T-cell (primary cell): ENCODE measurements around the gene HECTD4. TPM values are rescaled to one million over a fixed set of nuclear protein-coding genes. Genes with fewer than 3 reads are reported as not detected.

Experiments
- ATAC-seq, 4 experiments: fragments of 200-7000 bp in 3 of 4; fragments of 150-1000 bp in 1 of 4; cut with Tn5 transposase; replicated peaks in 1 of 4; 1 replicate in 3 of 4; 2 replicates in 1 of 4; pipeline ENCODE4 v1.10.0; 2021; ENCODE audit warnings: moderate library complexity in 3 of 4, mild to moderate bottlenecking in 2 of 4, moderate number of reproducible peaks in 1 of 4
- CTCF ChIA-PET, 2 donors: fragments of 300-600 bp; sonication (Branson Sonifier 250); formaldehyde crosslinking; loops; one replicate each; lab custom pipeline; 2022; ENCODE audit warnings: antibody characterized with exemption in 2 of 2; lab: Charles Lee
- POLR2A ChIA-PET, 2 donors: fragments of 300-600 bp; sonication (Branson Sonifier 250); formaldehyde crosslinking; loops; one replicate each; lab custom pipeline; 2022; ENCODE audit warnings: antibody characterized with exemption in 2 of 2; lab: Charles Lee
- DNase-seq, 35 experiments: peaks; one replicate each; pipeline versions ENCODE4 v3.0.0 to v3.0.0-alpha.2; 2013 to 2023
- H3K27ac ChIP-seq: one replicate; pipeline ENCODE4 v1.5.1; 2013; ENCODE audit warnings: low read length
- H3K27me3 ChIP-seq, 2 experiments: replicated peaks in 1 of 2; 1 replicate in 1 of 2; 2 replicates in 1 of 2; pipeline versions ENCODE4 v1.6.1 to v1.7.0; 2013; ENCODE audit warnings: low read length in 1 of 2, mixed read lengths in 1 of 2; ENCODE audit not compliant: control insufficient read depth in 2 of 2, insufficient read depth in 2 of 2; ENCODE audit errors: extremely low read depth in 1 of 2
- H3K36me3 ChIP-seq, 2 donors: 1 replicate in 1 of 2; 2 replicates in 1 of 2; pipeline versions ENCODE4 v1.6.1 to v1.7.0; 2013; ENCODE audit warnings: low read length in 1 of 2; ENCODE audit not compliant: control insufficient read depth in 2 of 2, insufficient read depth in 1 of 2; ENCODE audit errors: extremely low read depth in 1 of 2
- H3K4me1 ChIP-seq, 2 experiments: 1 replicate in 1 of 2; 2 replicates in 1 of 2; pipeline versions ENCODE4 v1.6.1 to v1.7.0; 2013; ENCODE audit warnings: low read length in 2 of 2, mixed read lengths in 1 of 2; ENCODE audit not compliant: insufficient read depth in 2 of 2, control insufficient read depth in 1 of 2; ENCODE audit errors: extremely low read depth in 1 of 2
- H3K4me3 ChIP-seq, 2 donors: 1 replicate in 1 of 2; 2 replicates in 1 of 2; pipeline versions ENCODE4 v1.5.1 to v1.7.0; 2013; ENCODE audit warnings: mild to moderate bottlenecking in 2 of 2, low read length in 1 of 2, moderate library complexity in 1 of 2; ENCODE audit not compliant: control insufficient read depth in 1 of 2; ENCODE audit errors: extremely low read depth in 1 of 2
- H3K9me3 ChIP-seq: 2 replicates; pipeline ENCODE4 v1.7.0; 2013
- H3K27ac Mint-ChIP-seq, 2 donors: one replicate each; pipeline ENCODE4 v1.8.0; 2020 to 2021; ENCODE audit warnings: mild to moderate bottlenecking in 2 of 2, mixed read lengths in 2 of 2
- H3K27me3 Mint-ChIP-seq, 2 donors: one replicate each; pipeline ENCODE4 v1.8.0; 2021 to 2022; ENCODE audit warnings: mixed read lengths in 2 of 2
- H3K36me3 Mint-ChIP-seq: one replicate; pipeline ENCODE4 v1.8.0; 2021; ENCODE audit warnings: mixed read lengths
- H3K4me1 Mint-ChIP-seq, 3 donors: one replicate each; pipeline ENCODE4 v1.8.0; 2020 to 2022; ENCODE audit warnings: mixed read lengths in 3 of 3, mild to moderate bottlenecking in 1 of 3
- H3K4me3 Mint-ChIP-seq, 3 donors: one replicate each; pipeline ENCODE4 v1.8.0; 2020 to 2022; ENCODE audit warnings: mild to moderate bottlenecking in 3 of 3, mixed read lengths in 3 of 3, moderate library complexity in 3 of 3
- H3K9me3 Mint-ChIP-seq, 3 donors: one replicate each; pipeline ENCODE4 v1.8.0; 2020 to 2022; ENCODE audit warnings: mixed read lengths in 3 of 3
- WGBS: methylation state at CpG from one replicate; pipeline ENCODE4 v1.1.5; 2013; ENCODE audit warnings: missing lambda C conversion rate; ENCODE audit not compliant: insufficient coverage; 5-methylcytosine and 5-hydroxymethylcytosine counted together
- total RNA-seq, 35 experiments: library from RNA in 6 of 35; stranded (reverse) in 6 of 35; fragments of 120-200 nt in 1 of 35; gene quantifications; one replicate each; pipeline versions ENCODE4 v1.2.1 to v1.2.4 and lab custom pipeline; 2013 to 2026

Gene HECTD4
- total RNA-seq, 5 donors from 2014 or later (not counting 1 experiment from before 2014, with no cell fraction given) = 49.7 to 58.5 (median 53.7) TPM

GRCh38 chr12:112184056-112184887, 198.0 kb downstream of the HECTD4 start:
- Histone ChIP-seq H3K9me3 (no peaks in the 10 kb centered on the region), H3K4me1 (no peaks in the 10 kb centered on the region), H3K27me3 (no peaks in the 10 kb centered on the region), H3K36me3 (peaks cover 5 to 29% of the 10 kb centered on the region in 2 donors), H3K27ac (no peak overlapping the region), H3K4me3 (no peak overlapping the region)
- ATAC-seq (no peak), DNase-seq (no peak)
- H3K36me3 Mint-ChIP-seq = peaks cover 26% of the 10 kb centered on the region
- H3K9me3 Mint-ChIP-seq = no peaks in the 10 kb centered on the region
- no peaks in the 10 kb centered on the region for H3K27me3 Mint-ChIP-seq
- 98% methylated on average over 45 of the region's 46 CpGs for WGBS
- ChIA-PET POLR2A (interaction anchor here in 1 of 2 donors (0.6 kb wide), 1 partner anchor 18 kb away, joined by 5 read pairs; no protein-coding TSS in a partner anchor), CTCF (interaction anchor here in 1 of 2 donors (0.6 kb wide), 1 partner anchor 207 kb away, joined by 3 read pairs; no protein-coding TSS in a partner anchor)
- no peaks in the 10 kb centered on the region for H3K4me1 Mint-ChIP-seq
- H3K4me3 Mint-ChIP-seq = no peak overlapping the region
- H3K27ac Mint-ChIP-seq = no peak overlapping the region

GRCh38 chr12:112183141-112184021, 198.8 kb downstream of the HECTD4 start:
- CTCF ChIA-PET = no interaction called here
- Histone ChIP-seq H3K4me1 (no peaks in the 10 kb centered on the region), H3K36me3 (peaks cover 11 to 34% of the 10 kb centered on the region in 2 donors), H3K4me3 (no peak overlapping the region), H3K27me3 (no peaks in the 10 kb centered on the region), H3K27ac (no peak overlapping the region), H3K9me3 (no peaks in the 10 kb centered on the region)
- no peak overlapping the region for H3K27ac Mint-ChIP-seq
- no peak overlapping the region for H3K4me3 Mint-ChIP-seq
- H3K4me1 Mint-ChIP-seq = no peaks in the 10 kb centered on the region
- DNase-seq (no peak), ATAC-seq (no peak)
- no peaks in the 10 kb centered on the region for H3K9me3 Mint-ChIP-seq
- peaks cover 29% of the 10 kb centered on the region for H3K36me3 Mint-ChIP-seq
- POLR2A ChIA-PET = no interaction called here
- H3K27me3 Mint-ChIP-seq = no peaks in the 10 kb centered on the region
- 72% methylated on average over 6 of the region's 9 CpGs for WGBS

GRCh38 chr12:112182499-112182898, 199.7 kb downstream of the HECTD4 start:
- no peaks in the 10 kb centered on the region for H3K4me1 Mint-ChIP-seq
- no peak overlapping the region for H3K4me3 Mint-ChIP-seq
- CTCF ChIA-PET = interaction anchor here (0.5 to 0.6 kb wide), 2 partner anchors 1162 to 1506 kb away, joined by 3 read pairs; no protein-coding TSS in a partner anchor
- peaks cover 29% of the 10 kb centered on the region for H3K36me3 Mint-ChIP-seq
- no peak for ATAC-seq
- POLR2A ChIA-PET = no interaction called here
- Histone ChIP-seq H3K27me3 (no peaks in the 10 kb centered on the region), H3K4me3 (no peak overlapping the region), H3K27ac (no peak overlapping the region), H3K36me3 (peaks cover 11 to 37% of the 10 kb centered on the region in 2 donors), H3K4me1 (no peaks in the 10 kb centered on the region), H3K9me3 (no peaks in the 10 kb centered on the region)
- no peak overlapping the region for H3K27ac Mint-ChIP-seq
- H3K9me3 Mint-ChIP-seq = no peaks in the 10 kb centered on the region
- WGBS = 100% methylated on average over 1 of the region's 7 CpGs
- DNase-seq = no peak
- H3K27me3 Mint-ChIP-seq = no peaks in the 10 kb centered on the region

- Histone ChIP-seq H3K27me3 (no peaks in the 10 kb centered on the region), H3K36me3 (peaks cover 11 to 49% of the 10 kb centered on the region in 2 donors), H3K4me3 (no peak overlapping the region), H3K9me3 (no peaks in the 10 kb centered on the region), H3K4me1 (no peaks in the 10 kb centered on the region), H3K27ac (no peak overlapping the region)
- DNase-seq (no peak), ATAC-seq (no peak)
- Mint-ChIP-seq H3K27ac (no peak overlapping the region), H3K4me3 (no peak overlapping the region), H3K27me3 (no peaks in the 10 kb centered on the region), H3K36me3 (peaks cover 40% of the 10 kb centered on the region), H3K9me3 (no peaks in the 10 kb centered on the region), H3K4me1 (no peaks in the 10 kb centered on the region)
- POLR2A ChIA-PET = no interaction called here
- WGBS = no CpG with 5 or more reads among the region's 4 CpGs
- CTCF ChIA-PET = no interaction called here
Measured at GRCh38 chr12:112180422-112180821, 201.8 kb downstream of the HECTD4 start.

- ChIA-PET POLR2A (no interaction called here), CTCF (no interaction called here)
- 100% methylated on average over 1 of the region's 2 CpGs for WGBS
- no peaks in the 10 kb centered on the region for H3K4me1 Mint-ChIP-seq
- H3K36me3 ChIP-seq = peaks cover 8 to 53% of the 10 kb centered on the region in 2 donors
- no peak overlapping the region for H3K27ac ChIP-seq
- ATAC-seq (no peak), DNase-seq (no peak)
- no peaks in the 10 kb centered on the region for H3K27me3 Mint-ChIP-seq
- no peak overlapping the region for H3K4me3 Mint-ChIP-seq
- H3K27me3 ChIP-seq = no peaks in the 10 kb centered on the region
- no peak overlapping the region for H3K4me3 ChIP-seq
- no peaks in the 10 kb centered on the region for H3K4me1 ChIP-seq
- H3K27ac Mint-ChIP-seq = no peak overlapping the region
- H3K9me3 ChIP-seq = no peaks in the 10 kb centered on the region
- H3K9me3 Mint-ChIP-seq = no peaks in the 10 kb centered on the region
- peaks cover 42% of the 10 kb centered on the region for H3K36me3 Mint-ChIP-seq
Measured at GRCh38 chr12:112179916-112180315, 202.3 kb downstream of the HECTD4 start.

- Histone ChIP-seq H3K27ac (no peak overlapping the region), H3K4me1 (no peaks in the 10 kb centered on the region), H3K27me3 (no peaks in the 10 kb centered on the region), H3K36me3 (peaks cover 8 to 50% of the 10 kb centered on the region in 2 donors), H3K4me3 (no peak overlapping the region), H3K9me3 (no peaks in the 10 kb centered on the region)
- ChIA-PET CTCF (no interaction called here), POLR2A (no interaction called here)
- 95% methylated on average over 7 of the region's 11 CpGs for WGBS
- Mint-ChIP-seq H3K4me3 (no peak overlapping the region), H3K27me3 (no peaks in the 10 kb centered on the region), H3K27ac (no peak overlapping the region), H3K4me1 (no peaks in the 10 kb centered on the region), H3K9me3 (no peaks in the 10 kb centered on the region), H3K36me3 (peaks cover 43% of the 10 kb centered on the region)
- no peak for ATAC-seq
- DNase-seq = no peak
Measured at GRCh38 chr12:112179341-112179740, 202.9 kb downstream of the HECTD4 start.
